ENCODE data around the gene LOXL3.
A peak's percentile ranks its signal among the peaks of the same experiment; 100 is the strongest.
"Not testable (repeated sequence)": the region's sequence is repeated elsewhere in the genome, so short reads cannot be mapped to it uniquely, and the experiment has no call there.

The LOXL3 gene

GRCh38 chr2:74572178-74572925 lies 18.6 kb upstream of the LOXL3 start:
- DNase-seq, result no peak

GRCh38 chr2:74571058-74571457 lies 17.3 kb upstream of the LOXL3 start:
- peak; percentile 65 for DNase-seq

DNA sequence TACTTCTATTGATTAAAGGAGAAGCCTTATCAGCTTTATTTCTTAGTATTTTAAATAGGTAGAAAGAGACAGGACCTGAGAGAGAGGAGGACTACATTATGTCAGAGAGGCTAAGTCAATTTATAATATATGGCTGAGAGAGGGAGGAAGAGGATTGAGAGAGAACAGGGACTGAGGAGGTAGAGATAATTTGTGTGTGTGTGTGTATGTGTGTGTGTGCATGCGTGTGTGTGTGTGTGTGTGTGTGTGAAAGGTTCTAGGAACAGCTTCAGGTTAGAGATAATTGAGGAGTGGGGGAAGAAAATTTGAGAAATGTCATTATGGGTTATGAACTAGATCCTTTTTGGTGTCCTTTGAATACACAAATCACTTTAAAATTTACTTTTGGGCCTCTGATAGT lies 15.9 kb upstream of the LOXL3 start:
- DNase-seq, result no peak

- DNase-seq, result no peak
These were observed 14.1 kb upstream of the LOXL3 start for GRCh38 chr2:74567881-74568280.

- peak; percentile 50 for DNase-seq
These were observed 13.0 kb upstream of the LOXL3 start for GRCh38 chr2:74566754-74567085.

- DNase-seq, result no peak
These were observed 12.5 kb upstream of the LOXL3 start for GRCh38 chr2:74566076-74566753.

GRCh38 chr2:74564222-74564621 lies 10.5 kb upstream of the LOXL3 start:
- no peak for DNase-seq

DNA sequence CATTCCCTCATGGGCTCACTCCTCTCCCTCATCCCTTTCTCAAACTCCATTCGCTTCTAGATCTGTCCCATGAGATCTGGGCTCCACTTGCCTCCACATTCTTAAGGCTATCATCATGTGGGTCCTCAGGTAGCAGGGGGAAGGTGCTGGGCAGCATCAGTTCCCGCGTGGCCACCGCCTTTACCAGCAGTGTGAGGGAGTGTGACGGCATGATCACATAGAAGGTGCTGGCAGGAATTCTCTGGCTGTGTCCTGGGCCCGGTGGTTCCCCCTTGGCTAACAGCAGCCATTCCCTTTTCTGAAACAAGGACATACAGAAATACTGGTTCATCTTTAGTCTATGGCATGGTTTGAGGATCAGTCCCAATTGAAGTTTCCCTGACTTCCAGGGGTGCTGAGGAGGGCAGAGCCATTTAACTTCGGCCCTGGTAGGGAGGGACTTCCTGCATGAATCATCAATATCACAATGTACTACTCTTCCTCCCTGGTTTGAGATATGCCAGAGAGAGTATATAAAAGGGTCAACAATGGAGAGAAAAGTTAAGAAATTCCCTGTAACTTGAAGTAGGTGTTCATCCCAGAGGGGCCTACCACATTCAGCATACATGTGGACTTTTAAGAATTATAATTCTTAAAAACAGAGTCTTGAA lies 8.5 kb upstream of the LOXL3 start:
- DNase-seq, result no peak

GRCh38 chr2:74561022-74561421 lies 7.3 kb upstream of the LOXL3 start:
- DNase-seq, result not testable (repeated sequence)

DNA sequence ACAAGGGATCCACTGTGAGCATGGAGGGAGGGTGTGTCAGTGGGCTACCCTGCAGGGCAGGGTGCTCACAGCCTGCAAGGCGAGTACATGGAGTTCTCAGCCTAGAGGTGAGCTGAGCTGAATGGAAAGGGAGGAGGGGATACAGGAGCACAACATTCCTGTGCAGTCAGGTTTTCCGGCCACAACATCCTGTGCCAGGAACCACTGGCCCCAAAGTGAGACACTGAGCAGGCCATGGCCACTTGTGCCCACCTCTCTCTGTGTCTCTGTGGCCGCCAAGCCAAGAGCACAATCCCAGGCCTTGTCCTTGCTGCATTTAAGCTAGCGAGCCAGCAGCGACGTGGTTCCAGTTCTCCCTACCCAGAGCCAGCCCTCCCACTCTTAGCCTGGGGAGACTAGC lies 6.8 kb upstream of the LOXL3 start:
- no peak for DNase-seq

DNA sequence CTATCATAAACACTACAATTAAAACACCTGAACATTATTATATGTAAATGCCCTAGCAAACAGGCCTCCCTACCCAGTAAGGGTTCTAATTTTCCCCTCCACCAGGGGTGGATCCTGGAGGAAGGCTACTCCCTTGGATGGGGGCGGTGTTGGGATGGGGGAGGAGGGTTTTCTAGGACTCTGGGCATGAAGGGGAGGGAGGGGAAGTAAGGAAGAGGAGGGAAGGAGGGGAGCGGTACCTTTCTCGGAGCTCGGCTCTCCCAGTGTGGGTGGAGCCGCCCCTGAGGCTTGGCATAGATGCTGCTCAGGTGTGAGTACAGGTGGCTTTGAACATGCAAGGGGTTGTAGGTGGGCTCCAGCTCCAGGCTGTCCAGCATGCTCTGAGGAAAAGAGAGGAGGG lies 6.2 kb upstream of the LOXL3 start:
- no peak for DNase-seq

GRCh38 chr2:74558284-74559230 lies 4.8 kb upstream of the LOXL3 start:
- DNase-seq, result no peak

- no peak for DNase-seq
These were observed 3.2 kb upstream of the LOXL3 start for GRCh38 chr2:74556831-74557370.

DNA sequence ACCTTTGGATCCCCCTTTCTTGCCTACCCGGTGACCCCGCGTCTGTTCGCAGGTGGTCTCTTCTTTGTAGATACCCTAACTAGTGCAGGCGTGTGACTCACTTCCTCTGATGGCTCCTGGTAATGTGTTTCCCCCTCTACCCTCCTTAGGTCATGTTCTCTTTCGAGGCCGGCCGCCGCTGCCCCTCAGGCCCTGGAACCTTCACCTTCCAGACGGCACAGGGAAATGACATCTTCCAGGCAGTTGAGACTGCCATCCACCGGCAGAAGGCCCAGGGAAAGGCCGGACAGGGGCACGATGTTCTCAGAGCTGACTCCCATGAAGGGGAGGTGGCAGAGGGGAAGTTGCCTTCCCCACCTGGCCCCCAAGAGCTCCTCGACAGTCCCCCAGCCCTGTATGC lies 2.4 kb upstream of the LOXL3 start:
- no peak for DNase-seq

DNA sequence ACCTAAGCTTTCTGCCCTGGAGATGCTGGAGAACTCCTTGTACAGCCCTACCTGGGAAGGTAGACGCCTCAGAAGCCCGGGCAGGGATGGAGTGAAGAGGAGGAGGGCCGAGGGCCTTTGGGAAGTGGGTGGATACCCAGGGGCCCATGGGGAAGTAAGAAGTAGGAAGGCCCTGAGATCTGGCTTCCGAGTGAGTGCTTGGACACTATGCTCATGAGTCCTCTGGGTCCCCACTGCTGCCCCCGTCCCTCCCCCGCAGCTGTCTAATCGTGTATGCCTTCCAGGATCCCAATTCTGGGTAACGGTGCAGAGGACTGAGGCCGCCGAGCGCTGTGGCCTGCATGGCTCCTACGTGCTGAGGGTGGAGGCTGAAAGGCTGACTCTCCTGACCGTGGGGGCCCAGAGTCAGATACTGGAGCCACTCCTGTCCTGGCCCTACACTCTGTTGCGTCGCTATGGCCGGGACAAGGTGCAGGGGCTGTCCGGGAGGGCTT lies 1.9 kb upstream of the LOXL3 start:
- DNase-seq, result no peak

DNA sequence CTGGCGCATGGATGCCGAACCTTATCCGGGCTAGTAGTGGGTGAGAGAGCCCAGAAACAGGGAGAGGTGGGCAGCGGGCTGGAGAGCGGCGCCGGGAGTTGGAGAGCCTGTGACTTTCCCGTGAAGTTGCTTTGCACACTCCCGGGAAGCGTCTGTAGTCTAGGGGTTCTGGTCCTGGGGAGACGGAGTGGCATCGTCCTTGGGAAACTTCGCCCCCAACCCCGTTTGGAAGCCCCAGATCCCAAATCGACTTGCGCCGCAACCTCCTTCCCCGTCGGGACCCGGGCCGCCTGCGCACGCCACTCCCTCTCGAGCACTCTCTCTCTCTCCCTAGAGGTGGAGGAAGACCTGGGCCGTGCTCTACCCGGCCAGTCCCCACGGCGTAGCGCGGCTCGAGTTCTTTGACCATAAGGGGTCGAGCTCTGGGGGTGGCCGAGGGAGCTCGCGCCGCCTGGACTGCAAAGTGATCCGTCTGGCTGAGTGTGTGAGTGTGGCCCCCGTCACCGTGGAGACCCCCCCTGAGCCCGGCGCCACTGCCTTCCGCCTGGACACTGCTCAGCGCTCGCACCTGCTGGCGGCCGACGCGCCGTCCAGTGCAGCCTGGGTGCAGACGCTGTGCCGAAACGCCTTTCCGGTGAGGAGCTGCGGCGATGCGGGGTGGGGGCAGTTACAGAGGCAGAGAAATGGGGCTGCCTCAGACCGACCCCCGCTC lies 1.2 kb upstream of the LOXL3 start:
- peak; percentile 54 for DNase-seq

GRCh38 chr2:74552914-74553811 lies 579 bp downstream of the LOXL3 start:
- no peak for DNase-seq

- no peak for DNase-seq
These were observed 1.5 kb downstream of the LOXL3 start for GRCh38 chr2:74551942-74552913.

DNA sequence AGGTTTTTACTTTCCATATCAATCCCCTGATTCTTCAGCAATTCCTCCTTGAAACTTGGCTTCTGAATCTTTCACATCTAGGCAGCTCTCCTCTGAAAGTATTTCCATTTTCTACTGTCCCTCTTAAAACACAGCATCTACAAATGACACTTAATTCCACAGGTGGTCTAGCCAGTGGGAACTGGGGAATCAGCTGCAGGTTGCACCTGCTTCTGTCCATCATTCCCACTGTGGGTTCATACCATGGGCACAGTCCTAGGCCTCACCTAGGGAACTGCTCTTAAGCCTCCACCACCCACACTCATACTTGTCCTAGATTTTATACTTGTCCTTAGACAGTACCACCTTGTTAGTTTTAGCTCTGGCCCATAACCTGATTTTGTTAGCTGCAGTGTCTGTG lies 2.2 kb downstream of the LOXL3 start:
- no peak for DNase-seq

GRCh38 chr2:74550231-74550630 lies 3.5 kb downstream of the LOXL3 start:
- DNase-seq, result no peak

Data from activated CD4-positive, alpha-beta T cell treated with anti-CD3 and anti-CD28 coated beads, Interleukin-10, Interleukin-2, amounts not matched to agents 100 ng/mL and 50 ng/mL, durations not matched to agents 16 hours and 8 hours (primary cell).